Effector CD8-positive, alpha-beta T cell (primary cell): ENCODE measurements around the gene SLC25A42.
"Not testable (repeated sequence)": the region's sequence is repeated elsewhere in the genome, so short reads cannot be mapped to it uniquely, and the experiment has no call there.

ENCODE experiments used
- DNase-seq: peaks from one replicate; lab custom pipeline; 2025; lab: John Stamatoyannopoulos, UW

The SLC25A42 gene

GRCh38 chr19:19105365-19106055 is 41.7 kb downstream of the SLC25A42 start:
- DNase-seq: no peak

DNA sequence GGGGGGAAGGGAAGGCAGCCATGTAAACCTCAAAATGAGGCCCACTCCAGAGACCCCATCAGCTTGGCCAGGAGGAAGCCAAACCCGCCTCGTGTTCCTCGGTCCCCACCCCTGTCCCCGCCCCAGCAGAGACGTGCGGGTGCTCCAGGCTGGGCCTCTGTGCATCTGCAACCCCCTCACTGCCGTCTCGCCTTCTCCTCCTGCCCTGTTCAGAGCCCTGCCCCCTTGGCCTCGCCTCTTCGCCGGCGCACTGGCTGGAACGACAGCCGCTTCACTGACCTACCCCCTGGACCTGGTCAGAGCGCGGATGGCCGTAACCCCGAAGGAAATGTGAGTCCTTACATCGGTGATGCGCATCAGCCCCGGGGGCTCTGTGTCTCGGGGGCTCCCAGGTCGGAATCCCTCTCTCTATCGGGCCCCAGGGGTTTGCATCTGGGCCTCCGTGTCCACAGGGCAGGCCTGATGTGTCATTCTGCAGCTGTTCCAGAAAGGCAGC is 42.3 kb downstream of the SLC25A42 start:
- DNase-seq: no peak

GRCh38 chr19:19106938-19107337 is 43.1 kb downstream of the SLC25A42 start:
- not testable (repeated sequence) for DNase-seq

DNA sequence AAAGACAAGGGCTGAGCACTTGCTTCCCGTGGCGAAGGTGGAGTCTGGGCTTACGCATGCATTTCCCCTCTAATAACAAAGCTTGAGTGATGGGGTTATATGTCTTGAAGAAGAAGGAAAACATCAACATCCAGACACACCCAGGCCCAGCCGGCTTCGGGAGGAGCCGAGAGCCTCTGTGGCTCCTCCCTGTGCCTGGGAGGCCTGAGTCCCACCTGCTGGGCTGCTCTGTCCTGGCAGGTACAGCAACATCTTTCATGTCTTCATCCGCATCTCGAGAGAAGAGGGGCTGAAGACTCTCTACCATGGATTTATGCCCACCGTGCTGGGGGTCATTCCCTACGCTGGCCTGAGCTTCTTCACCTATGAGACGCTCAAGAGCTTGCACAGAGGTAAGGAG is 43.9 kb downstream of the SLC25A42 start:
- no peak for DNase-seq

- no peak for DNase-seq
These were observed 45.8 kb downstream of the SLC25A42 start for GRCh38 chr19:19109601-19110000.

GRCh38 chr19:19110410-19111135 is 46.8 kb downstream of the SLC25A42 start:
- no peak for DNase-seq

DNA sequence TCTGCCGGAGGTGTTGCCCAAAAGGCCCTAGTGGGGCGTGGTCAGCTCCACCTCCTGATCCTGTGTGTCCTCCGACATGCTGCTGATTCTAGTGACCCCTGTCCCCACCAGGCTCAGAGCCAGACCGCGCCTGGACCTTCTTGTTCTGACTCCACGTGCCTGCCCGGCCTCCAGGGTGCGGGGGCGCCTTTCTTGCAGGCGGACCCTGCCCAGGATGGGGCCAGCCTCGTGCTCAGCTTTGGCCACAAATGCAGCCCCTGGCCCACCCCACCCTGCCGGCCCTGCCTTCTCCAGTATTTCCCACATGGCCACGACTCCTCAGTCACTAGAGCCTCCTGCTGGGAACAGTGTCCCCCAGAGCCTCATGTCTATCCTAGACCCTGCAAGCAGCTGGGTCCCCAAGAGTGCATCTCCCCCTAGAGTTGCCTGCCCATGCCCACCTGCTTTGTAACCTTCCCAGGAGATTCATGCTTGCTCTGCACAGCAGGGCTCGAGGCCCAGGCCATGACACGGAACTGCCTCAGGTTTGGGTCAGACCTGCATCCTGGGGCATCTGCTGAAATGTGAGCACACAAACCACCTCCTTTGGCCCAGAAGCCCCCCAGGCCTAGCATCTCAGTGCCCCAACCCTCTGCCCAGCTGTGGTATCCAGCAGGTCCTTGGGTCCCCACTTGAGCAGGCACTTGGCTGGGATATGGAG is 47.5 kb downstream of the SLC25A42 start:
- no peak for DNase-seq

DNA sequence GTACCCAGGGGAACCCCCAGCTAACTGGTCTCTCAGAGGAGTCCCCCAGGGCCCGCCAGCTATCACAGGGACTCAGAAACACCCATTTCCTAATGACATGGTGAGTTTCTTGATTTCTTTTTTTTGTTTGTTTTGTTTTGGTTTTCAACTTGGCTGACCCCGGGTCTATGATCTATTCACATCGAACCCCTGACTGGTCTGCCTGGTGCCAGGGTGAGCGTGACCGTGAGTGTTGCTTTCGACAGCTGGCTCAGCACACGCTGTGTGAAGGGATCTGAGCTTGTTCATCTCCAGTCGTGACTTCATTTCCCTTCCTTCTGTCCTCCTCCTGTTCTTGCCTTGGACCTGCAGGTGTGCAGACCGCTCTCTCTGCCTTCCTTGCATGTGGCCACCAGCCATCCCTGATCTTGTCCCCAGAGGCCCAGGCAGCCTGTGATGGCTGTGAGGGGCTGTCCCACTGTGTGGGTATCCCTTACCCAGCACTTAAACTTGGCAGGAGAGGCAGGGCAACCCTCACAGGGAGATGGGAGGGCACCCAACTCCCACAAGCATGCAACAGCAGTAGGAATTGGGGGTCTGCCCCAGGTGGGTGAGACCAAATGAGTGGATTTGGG is 48.3 kb downstream of the SLC25A42 start:
- DNase-seq: no peak

DNA sequence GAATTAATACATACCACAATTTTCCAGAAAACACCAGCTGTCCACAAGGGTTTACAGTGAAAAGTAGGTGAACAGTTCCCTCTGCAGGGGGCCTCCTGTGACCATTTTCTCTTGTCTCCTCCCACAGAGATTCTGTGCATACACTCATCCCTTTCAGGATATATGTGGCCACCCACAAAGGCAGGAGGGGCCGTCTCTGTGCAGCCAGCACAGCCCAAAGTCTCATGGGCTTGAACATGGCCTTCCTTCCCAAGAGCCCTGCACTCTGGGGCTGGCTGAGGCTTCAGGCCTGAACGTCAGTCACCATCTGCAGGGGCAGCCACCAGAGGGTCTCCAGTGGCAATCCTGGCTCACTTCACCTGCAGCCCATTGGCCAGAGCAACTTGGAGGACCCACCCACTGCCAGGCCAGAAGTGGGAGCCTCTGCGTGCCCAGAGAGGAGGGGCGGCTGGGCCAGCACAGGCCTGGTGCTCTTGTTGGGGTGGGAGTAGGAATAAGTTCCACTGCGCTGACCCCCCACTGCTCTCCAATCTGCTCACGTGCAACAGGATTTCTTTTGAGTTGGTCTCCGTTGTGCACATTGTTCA is 49.3 kb downstream of the SLC25A42 start:
- no peak for DNase-seq

DNA sequence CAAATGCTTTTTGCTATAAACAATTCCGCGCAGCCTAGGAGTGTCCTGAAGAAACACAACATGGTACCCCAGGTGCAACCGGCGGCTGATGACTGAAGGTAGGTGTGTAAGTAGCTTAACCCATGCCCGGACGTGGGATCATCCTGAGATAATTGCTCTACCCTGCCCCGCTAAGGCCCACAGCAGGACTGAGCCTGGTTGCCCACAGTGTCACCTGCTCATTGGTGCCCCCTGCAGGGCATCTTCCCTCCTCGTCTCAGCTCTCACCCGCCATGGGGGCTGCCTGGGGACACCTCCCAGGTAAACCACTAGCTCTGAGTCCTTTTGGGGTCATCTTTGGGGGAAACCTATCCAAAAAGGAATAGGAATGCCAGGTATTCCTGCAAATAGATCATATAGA is 52.2 kb downstream of the SLC25A42 start:
- peak; percentile 18 for DNase-seq

GRCh38 chr19:19119325-19120237 is 55.8 kb downstream of the SLC25A42 start:
- no peak for DNase-seq

- no peak for DNase-seq
These were observed 56.8 kb downstream of the SLC25A42 start for GRCh38 chr19:19120308-19121231.

GRCh38 chr19:19121371-19121770 is 57.6 kb downstream of the SLC25A42 start:
- DNase-seq: no peak

GRCh38 chr19:19122902-19123301 is 59.1 kb downstream of the SLC25A42 start:
- no peak for DNase-seq

DNA sequence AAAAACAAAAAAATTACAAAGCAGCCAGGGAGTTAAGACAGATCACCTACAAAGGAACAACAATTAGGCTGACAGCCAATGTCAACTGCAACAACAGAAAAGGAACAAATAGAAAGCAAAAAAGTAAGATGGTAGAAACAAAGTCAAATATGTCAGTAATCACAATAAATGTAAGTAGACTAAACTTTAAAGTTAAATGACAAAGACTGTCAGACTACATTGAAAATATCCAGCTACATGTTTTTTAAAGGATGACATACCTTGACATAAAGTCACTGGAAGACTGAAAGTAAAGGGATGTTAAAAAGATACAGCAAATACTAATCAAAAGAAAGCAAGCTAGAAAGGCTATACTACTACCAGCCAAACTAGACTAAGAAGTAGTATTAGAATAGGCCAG is 59.6 kb downstream of the SLC25A42 start:
- DNase-seq: no peak

DNA sequence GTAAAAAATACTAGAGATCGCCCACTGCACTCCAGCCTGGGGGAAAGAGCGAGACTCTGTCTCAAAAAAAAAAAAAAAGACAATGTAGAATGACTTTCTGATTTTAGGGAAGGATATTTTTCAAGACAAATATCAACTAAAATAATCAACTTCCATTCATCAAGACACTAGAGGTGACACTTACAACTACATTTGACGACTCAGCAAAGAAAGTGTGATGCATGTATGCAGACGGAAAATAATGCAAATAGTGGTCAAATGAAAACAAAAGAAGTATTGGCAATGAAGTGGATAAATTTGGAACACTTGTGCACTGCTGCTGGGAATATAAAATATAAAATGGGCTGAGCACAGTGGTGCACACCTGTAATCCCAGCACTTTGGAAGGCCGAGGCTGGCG is 62.3 kb downstream of the SLC25A42 start:
- DNase-seq: no peak

DNA sequence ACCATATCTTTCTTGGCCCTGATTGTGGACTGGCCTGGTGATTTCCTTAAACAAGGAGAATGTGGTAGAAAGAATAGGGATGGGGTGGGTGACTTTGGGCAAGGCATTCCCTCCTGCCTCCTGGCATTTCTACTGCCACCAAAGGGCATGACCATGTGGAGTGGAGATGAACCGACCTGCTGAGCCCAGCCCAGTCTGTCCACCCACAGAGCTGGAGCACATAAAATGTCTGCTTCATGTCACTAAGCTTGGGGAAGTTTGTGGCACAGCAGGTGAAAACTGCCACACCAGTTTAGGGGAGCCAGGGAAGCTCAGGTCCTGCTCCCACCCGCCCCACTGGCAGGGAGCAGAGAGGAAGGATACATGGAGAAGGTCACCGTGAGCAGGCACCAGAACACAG is 68.2 kb downstream of the SLC25A42 start:
- no peak for DNase-seq

- no peak for DNase-seq
These were observed 69.1 kb downstream of the SLC25A42 start for GRCh38 chr19:19132912-19133311.

- DNase-seq: no peak
These were observed 70.2 kb downstream of the SLC25A42 start for GRCh38 chr19:19133985-19134384.

DNA sequence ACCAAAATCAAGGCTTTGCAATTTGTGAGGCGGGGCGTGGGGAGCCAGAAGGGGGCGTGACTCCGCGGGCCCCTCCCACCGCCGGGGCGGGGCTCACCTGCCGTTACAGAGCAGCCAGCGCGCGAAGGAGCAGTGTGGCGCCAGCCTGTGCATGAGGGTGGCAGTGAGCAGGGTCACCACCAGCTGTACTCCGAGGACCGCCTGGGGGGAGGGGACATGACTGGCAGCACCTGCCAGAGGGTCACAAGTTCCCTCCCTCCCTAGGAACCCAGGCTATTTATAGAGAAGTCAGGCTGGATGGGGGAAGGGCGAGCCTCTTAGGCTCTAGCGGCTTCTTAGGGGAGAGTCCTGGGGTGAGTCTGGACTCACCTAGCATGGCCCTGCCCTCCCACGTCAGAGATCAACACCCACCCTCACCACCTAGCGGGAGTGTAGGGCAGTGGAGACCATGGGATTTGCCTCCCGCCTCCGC is 70.9 kb downstream of the SLC25A42 start:
- peak; percentile 45 for DNase-seq
